ENCODE results near the gene SMARCAD1.

DNA sequence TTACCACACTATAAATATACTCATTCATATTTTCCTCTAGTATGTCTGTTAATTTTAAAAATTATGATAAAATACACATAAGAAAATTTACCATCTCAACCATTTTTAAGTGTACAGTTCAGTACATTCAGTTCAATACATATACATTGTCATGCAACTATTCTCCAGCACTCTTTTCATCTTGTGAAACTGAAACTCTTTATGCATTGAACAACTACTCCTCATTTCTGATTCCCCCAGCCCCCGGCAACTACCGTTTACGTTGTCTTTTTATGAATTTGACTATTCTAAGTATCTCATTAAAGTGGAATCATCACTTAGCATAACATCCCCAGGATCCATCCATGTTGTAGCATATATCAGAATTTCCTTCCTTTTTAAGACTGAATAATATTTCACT lies 8.7 kb downstream of the SMARCAD1 start:
- TF ChIP-seq, protein P1, sequence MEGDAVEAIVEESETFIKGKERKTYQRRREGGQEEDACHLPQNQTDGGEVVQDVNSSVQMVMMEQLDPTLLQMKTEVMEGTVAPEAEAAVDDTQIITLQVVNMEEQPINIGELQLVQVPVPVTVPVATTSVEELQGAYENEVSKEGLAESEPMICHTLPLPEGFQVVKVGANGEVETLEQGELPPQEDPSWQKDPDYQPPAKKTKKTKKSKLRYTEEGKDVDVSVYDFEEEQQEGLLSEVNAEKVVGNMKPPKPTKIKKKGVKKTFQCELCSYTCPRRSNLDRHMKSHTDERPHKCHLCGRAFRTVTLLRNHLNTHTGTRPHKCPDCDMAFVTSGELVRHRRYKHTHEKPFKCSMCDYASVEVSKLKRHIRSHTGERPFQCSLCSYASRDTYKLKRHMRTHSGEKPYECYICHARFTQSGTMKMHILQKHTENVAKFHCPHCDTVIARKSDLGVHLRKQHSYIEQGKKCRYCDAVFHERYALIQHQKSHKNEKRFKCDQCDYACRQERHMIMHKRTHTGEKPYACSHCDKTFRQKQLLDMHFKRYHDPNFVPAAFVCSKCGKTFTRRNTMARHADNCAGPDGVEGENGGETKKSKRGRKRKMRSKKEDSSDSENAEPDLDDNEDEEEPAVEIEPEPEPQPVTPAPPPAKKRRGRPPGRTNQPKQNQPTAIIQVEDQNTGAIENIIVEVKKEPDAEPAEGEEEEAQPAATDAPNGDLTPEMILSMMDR (IDR thresholded peaks at IDR 0.05), result no peak
- TF ChIP-seq POLR2AphosphoS5 (IDR thresholded peaks at IDR 0.05), result no peak
- no peak for TF ChIP-seq POLR2A (IDR thresholded peaks at IDR 0.05)
- TF ChIP-seq EP300 (IDR thresholded peaks at IDR 0.05), result no peak

All from stomach (tissue), 4 donors.